GM12892 (cell line): ENCODE results near the gene IL27RA.
A peak's percentile ranks its signal among the peaks of the same experiment; 100 is the strongest.
"Not testable (repeated sequence)": the region's sequence is repeated elsewhere in the genome, so short reads cannot be mapped to it uniquely, and the experiment has no call there.

Experiments used
- DNase-seq: peaks from one replicate; pipeline ENCODE4 v3.0.0; 2011; ENCODE audit not compliant: insufficient read length
- FAIRE-seq: peaks from 2 replicates; lab custom pipeline; 2011; peaks lifted over from hg19 to GRCh38; lab: Jason Lieb, UNC
- POLR2A ChIP-seq: IDR thresholded peaks from 2 replicates; pipeline ENCODE4 v1.6.1; 2011; ENCODE audit warnings: low read depth, low read length, control low read depth
- POLR2AphosphoS5 ChIP-seq: IDR thresholded peaks from 2 replicates; pipeline ENCODE4 v1.6.1; 2011; ENCODE audit warnings: low read depth, low read length, control low read depth
- TAF1 ChIP-seq: IDR thresholded peaks from 2 replicates; pipeline ENCODE4 v1.6.1; 2011; ENCODE audit warnings: low read depth, mild to moderate bottlenecking, control low read depth, low read length, borderline replicate concordance

IL27RA gene

DNA sequence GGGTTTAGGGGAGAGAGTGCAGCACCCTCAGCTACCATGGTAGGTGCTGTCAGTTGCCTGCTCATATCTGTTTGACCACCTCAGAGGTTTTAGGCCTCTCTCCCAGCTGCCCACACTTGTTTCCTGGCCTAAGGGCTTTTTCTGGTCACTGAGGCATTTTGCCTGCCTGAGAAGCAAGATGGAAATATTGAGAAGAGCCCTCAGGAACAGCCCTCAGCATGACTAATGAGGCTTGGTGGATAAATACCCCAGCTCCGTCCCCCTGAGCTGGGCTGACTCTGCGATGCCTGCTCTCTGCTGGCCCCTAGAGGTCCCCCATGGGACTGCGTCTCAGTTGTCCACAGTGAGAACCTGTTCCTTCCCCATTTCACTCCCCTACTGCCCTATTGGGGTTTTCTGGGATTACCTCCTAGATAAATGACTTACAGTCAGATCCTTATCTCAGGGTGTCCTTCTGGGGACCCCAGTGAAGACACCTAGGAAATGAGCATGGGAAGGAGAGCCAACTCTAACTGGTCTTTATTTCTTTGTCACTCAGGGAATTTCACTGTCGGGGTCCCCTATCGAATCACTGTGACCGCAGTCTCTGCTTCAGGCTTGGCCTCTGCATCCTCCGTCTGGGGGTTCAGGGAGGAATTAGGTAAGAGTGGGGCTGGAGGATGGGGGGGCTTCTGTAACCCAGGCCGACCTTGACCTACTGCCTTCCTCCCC is 17.0 kb downstream of the IL27RA start:
- DNase-seq (no peak), FAIRE-seq (peak; percentile 78)
- TF ChIP-seq TAF1, result no peak
- no peak for TF ChIP-seq POLR2A
- no peak for TF ChIP-seq POLR2AphosphoS5

DNA sequence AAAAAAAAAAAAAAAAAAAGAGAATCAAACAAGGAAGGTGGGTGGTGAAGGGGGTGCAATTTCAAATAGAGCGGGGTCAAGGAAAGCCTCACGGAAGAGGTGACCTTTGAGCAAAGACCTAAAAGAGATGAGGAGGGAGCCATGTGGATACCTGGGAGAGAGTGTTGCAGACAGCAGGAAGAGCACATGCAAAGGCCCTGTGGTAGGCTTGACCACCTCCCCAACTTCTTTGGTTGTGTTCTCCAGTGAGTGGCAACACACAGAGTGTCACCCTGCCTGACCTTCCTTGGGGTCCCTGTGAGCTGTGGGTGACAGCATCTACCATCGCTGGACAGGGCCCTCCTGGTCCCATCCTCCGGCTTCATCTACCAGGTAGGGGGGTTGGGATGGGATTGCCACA is 18.9 kb downstream of the IL27RA start:
- TF ChIP-seq TAF1, result no peak
- TF ChIP-seq POLR2A, result no peak
- no peak for TF ChIP-seq POLR2AphosphoS5
- FAIRE-seq (no peak), DNase-seq (no peak)

DNA sequence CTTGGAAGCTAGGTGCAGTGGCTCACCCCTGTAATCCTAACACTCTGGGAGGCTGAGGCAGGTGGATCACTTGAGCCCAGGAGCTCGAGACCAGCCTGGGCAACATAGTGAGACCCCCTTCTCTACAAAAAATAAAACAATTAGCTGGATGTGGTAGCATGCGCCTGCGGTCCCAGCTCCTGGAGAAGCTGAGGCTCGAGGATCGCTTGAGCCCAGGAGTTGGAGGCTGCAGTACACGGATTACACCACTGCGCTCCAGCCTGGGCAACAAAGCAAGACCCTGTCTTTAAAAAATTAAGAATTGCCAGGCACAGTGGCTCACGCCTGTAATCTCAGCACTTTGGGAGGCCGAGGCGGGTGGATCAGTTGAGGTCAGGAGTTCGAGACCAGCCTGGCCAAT is 19.4 kb downstream of the IL27RA start:
- not testable (repeated sequence) for FAIRE-seq, DNase-seq

DNA sequence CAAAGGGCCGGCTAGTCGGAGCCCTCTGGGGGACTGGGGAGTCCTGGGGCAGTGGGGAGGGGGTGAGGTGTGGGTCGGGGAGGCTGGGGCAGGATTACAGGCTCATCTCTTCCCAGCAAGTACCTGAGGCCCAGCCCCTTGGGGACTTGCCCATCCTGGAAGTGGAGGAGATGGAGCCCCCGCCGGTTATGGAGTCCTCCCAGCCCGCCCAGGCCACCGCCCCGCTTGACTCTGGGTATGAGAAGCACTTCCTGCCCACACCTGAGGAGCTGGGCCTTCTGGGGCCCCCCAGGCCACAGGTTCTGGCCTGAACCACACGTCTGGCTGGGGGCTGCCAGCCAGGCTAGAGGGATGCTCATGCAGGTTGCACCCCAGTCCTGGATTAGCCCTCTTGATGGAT is 20.4 kb downstream of the IL27RA start:
- DNase-seq (no peak), FAIRE-seq (no peak)
- TF ChIP-seq POLR2AphosphoS5 (no peak), POLR2A (no peak), TAF1 (no peak)

DNA sequence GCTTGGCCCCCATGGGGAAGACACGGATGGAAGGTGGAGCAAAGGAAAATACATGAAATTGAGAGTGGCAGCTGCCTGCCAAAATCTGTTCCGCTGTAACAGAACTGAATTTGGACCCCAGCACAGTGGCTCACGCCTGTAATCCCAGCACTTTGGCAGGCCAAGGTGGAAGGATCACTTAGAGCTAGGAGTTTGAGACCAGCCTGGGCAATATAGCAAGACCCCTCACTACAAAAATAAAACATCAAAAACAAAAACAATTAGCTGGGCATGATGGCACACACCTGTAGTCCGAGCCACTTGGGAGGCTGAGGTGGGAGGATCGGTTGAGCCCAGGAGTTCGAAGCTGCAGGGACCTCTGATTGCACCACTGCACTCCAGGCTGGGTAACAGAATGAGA is 20.9 kb downstream of the IL27RA start:
- no peak for TF ChIP-seq TAF1
- no peak for TF ChIP-seq POLR2AphosphoS5
- no peak for TF ChIP-seq POLR2A
- DNase-seq (no peak), FAIRE-seq (no peak)

DNA sequence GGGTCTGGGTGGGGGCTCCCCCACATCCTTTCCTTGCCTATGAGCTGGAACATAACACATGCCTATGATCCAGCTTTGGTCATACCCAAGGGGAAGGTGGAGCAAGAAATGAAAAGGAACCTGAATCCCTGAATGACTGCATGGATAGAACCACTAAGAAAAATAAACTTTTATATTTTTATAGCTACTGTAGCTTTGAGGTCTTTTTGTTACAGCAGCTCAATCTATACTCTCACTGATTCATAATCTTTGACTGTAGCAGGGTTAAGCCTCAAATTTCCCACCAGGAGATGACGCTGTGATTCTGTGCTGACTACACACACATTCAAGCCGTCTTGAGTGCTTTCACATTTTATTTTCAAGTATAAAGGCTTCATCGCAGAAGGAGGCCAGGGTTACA is 21.5 kb downstream of the IL27RA start:
- FAIRE-seq (no peak), DNase-seq (no peak)
- TF ChIP-seq POLR2A, result no peak
- no peak for TF ChIP-seq POLR2AphosphoS5
- no peak for TF ChIP-seq TAF1

DNA sequence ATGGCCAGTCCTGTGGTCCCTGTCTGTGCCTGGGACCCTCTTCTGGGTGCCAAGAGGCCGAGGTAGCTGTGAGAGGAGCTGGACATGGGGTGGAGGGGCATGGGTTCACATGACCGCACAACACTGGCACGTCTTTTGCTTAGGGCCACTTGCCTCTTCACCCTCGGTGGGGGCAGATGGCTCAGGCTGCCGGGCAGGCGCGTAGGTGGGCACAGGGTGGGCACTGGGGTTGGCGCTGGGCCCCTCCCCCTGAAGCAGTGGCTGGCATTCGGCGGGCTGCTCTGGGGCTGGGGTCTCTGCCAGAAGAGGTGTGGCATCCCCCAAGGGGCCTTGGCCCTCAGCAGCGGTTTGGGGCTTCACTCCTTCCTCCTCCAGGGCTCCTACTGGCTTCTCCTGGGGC is 21.9 kb downstream of the IL27RA start:
- TF ChIP-seq TAF1 (no peak), POLR2A (peak; percentile 22; the same call in 1 of the 2 replicates), POLR2AphosphoS5 (no peak)
- FAIRE-seq, result no peak
- DNase-seq, result no peak

DNA sequence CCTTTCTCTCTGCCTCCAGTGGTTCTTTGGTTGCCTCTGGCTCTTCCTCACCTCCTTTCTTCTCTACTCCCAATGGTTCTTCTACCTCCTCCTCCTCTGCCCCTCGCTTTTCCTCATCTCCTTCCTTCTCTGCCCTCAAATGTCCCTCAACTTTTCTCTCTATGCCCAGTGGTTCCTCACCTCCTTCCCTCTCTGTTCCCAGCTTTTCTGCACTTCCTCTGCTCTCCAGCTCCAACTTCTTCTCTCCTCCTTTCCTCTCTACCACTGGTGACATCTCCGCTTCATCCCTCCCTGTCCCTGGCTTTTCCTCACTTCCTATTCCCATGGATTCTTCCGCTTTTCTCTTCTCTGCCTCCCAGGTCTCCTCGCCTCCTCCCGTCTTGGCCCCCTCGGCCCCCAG is 22.5 kb downstream of the IL27RA start:
- no peak for FAIRE-seq
- DNase-seq, result no peak
- TF ChIP-seq POLR2AphosphoS5, result no peak
- no peak for TF ChIP-seq POLR2A
- no peak for TF ChIP-seq TAF1

DNA sequence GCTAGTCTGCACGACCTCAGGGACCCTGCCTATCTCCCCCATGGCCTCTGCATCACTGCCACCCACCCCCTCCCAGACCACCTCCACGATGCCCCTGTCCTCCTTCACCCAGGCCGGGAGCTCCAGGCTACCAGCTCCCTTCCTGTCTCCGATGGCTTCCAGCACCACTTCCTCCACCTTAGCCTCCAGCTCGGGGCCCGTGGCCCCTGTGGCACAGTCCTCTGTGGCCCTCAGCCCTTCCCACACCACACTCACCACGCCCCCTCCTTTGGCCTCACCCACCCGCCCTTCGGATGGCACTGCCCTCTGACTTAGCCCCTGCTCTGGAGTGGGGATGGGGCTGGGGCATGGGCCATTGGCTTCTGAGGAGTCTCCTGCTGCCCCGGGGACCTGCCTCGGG is 23.2 kb downstream of the IL27RA start:
- DNase-seq (no peak), FAIRE-seq (no peak)
- no peak for TF ChIP-seq TAF1
- TF ChIP-seq POLR2A, result no peak
- no peak for TF ChIP-seq POLR2AphosphoS5

DNA sequence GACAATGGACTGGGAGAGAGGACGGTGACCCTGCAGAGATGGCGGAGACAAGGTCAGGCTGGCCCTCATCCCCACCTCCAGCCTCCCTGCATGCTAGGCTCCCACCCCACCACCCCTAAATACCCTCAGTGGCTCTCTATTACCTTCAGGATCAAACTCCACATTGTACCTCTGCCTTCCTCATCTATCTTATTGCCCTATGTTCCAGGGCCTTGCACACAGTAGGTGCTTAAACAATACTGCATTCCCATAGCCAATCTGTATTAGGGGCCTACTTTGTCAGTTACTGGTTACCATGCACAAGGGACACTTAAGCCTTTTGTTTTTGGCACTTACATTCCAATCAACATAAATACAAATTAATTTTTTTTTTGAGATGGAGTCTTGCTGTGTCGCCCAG is 23.8 kb downstream of the IL27RA start:
- TF ChIP-seq POLR2AphosphoS5 (no peak), POLR2A (no peak), TAF1 (no peak)
- FAIRE-seq (no peak), DNase-seq (no peak)

DNA sequence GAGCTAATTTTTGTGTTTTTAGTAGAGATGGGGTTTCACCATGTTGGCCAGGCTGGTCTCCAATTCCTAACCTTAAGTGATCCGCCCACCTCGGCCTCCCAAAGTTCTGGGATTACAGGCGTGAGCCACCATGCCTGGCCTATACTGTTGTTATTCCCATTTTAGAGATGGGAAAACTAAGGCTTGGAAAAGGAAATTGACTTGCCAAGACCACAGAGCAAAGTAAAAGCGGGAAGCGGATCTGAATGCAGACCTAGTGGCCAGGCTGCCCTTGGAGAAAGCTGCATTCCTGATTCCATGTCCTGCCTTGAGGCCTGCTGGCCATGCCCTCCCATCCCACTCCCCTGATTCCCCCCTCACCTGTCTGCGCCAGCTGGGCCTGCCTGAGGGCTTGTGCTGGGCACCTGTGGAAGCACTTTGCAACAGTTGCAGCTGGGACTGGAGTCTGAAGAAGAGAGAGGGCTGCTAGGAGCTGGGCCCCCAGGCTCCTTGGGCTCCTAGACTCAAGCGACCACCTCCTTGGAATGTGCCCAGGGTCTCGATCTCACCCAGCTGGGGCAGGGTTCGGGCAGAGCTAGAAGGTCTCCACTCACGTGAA is 24.6 kb downstream of the IL27RA start:
- DNase-seq (no peak), FAIRE-seq (no peak)
- no peak for TF ChIP-seq POLR2A
- TF ChIP-seq TAF1, result no peak
- no peak for TF ChIP-seq POLR2AphosphoS5

DNA sequence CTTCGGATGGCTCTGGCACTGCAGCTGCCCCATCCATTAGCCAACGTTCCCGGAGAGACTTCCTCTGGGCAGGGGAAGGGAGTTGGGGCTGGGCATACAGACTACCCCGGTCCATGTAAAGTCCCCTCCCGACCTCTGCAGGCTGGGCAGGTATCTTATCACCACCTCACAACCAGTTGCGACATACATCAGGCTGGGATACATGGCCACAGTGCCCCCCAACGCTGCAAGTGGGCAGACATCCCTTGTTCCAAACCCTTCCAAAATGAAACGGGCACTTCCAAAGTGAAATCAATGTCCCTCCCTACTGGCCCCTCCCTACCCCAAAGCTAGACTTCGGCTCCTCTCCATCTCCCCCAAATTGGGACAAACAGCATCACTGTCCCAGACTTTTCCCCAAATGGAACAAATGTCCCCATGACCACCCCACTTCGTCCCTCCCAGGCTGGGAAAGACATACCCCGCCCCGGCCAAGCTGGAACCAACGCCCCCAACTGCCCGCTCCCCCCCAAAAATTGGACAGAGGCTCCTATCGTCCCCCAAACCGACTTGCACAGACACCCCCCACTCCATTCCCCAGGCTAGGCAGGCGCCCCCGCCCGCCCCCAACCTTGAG is 25.3 kb downstream of the IL27RA start:
- TF ChIP-seq POLR2AphosphoS5 (no peak), TAF1 (no peak), POLR2A (no peak)
- FAIRE-seq, result no peak
- DNase-seq, result no peak
